OCI-M2 (cell line): ENCODE measurements around the gene PTGER1.
"Not testable (repeated sequence)": the region's sequence is repeated elsewhere in the genome, so short reads cannot be mapped to it uniquely, and the experiment has no call there.

ENCODE experiments used
- DNase-seq: peaks from one replicate; lab custom pipeline; 2025; ENCODE audit not compliant: unreplicated experiment; lab: John Stamatoyannopoulos, UW

Gene PTGER1, protein sequence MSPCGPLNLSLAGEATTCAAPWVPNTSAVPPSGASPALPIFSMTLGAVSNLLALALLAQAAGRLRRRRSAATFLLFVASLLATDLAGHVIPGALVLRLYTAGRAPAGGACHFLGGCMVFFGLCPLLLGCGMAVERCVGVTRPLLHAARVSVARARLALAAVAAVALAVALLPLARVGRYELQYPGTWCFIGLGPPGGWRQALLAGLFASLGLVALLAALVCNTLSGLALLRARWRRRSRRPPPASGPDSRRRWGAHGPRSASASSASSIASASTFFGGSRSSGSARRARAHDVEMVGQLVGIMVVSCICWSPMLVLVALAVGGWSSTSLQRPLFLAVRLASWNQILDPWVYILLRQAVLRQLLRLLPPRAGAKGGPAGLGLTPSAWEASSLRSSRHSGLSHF

DNA sequence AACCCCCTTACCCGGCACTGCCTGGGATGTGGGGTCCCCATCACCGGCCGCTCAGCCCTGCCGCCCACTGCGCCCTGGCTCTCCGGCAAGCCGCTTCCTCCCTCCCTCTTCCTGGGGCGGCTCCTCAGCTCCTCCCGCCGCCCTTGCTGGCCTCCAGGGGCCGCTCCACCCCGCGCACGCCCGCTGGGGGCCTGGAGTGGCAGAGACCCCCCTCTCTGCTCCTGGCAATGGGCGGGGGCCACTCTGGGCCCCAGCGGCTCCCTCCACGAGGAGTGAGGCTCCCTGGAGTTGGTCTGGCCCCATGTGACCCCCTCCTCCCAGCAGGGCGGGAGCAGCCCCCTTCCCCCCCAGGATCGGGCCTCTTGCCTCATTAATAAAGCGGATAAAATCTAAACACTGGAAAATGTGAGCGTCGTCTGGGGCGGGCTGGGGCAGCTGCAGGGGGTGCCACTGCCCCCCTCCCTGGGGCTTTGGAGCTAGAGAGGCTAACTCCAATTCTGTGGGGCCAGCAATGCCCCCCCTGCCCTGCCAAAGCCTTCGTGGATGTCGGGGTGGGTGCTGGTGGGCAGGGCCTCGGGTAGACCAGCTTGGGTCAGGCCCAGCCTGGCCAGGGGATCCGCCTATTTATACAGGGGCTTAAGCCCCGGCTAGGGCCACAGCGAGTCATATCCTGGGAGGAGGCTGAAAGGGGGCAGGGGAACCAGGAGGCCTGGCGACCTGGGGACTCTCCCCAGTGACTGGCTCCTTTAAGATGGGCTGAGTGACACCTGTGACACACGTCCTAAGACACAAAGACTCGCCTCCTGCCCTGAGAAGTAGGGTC, at the start of gene PTGER1:
Gene PTGER1 (minus strand): TSS at position 104 of the 823 bp plus-strand sequence. CDS start 1,034 bp downstream, outside the sequence.
- no peak for DNase-seq

DNA sequence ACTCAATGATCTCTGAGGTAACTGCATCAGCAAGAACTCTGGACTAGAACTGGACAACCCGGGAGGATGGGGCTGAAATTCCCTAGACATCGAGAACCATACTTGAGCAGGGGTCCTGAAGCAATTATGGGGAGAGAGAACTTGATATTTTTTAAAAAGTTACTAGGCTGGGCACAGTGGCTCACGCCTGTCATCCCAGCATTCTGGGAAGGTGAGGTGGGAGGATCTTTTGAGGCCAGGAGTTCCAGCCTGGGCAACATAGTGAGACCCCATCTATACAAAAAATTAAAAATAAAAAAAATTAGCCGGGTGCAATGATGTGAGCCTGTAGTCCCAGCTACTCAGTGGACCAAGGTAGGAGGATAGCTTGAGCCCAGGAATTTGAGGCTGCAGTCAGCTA, 45.4 kb upstream of the PTGER1 start:
- DNase-seq, result no peak

DNA sequence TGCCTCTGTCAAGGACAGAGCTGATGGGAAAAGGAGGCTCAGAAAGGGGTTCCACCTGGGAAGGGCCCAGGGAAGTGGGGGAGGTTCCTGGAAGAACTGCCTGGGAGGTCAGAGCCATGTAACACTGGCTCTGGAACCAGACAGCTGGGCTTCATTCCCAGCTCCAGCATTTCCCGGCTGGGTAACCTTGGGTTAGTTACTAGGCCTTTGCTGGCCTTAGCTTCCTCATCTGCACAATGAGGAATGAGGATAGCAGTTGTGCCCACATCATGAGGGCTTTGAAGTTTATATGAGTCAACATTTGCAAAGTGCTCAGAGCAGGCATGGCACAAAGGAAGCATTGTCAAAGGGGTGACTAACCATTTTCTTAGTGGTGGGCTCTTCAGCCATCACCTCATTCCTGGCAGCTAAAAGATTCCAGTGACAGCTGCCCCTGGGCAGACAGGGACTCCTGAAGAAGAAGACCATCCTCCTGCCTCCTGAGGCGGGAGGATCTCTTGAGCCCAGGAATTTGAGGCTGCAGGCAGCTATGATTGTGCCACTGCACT, 44.8 kb upstream of the PTGER1 start:
- DNase-seq, result no peak

DNA sequence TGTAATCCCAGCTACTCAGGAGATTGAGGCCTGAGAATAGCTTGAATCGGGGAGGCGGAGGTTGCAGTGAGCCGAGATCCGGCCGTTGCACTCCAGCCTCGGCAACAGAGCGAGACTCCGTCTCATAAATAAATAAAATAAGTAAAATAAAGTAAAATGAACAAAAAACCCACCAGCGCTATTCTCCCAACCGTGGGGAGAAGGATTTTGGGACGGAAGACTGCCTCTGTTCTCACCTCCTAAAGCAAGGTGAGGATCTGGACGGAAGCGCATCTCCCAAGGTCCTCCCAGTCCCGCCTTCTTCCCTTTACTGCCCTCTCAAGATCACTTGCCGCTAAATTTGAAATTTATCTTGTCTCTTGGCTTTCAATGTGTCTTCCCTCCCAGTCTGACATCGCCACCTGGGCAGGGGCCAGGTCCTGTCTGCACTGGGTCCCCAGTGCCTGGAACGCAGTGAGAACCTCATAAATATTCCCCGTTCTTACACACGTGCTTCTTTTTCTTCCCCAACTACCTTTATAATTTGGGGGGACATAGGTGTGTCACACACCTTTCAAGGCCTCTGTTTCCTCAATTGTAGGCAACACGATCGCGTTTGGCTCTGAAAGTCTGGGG, 44.2 kb upstream of the PTGER1 start:
- DNase-seq, result no peak

DNA sequence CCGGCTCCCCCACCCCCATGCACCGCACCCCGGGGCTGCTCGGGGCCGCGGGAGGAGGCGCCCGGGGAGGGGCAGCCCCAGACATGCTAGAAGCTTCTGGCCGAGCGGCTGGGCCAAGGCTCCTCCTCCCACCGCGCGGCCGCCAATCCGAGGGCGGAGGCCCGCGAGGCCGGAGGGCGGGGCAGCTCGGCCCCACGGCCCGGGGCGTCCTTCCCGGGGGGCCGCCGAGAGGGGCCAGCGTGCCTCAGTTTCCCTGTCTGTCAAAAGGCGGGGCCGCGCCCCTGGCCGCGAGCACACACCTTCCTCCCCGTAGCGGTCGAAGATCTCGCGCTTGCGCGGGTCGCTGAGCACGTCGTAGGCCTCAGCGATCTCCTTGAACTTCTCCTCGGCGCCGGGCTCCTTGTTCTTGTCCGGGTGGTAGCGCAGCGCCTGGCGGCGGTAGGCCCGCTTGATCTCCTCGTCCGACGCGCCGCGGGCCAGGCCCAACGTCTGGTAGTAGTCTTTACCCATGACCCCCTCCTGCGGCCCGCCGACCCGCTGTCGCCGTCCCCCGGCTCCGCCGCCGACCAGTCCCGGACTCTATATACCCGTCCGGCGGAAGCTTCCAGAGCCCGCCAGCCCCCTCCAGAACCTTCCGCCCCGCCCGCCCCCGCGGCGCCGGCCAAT, 42.8 kb upstream of the PTGER1 start, which contains the start of gene DNAJB1:
Gene DNAJB1 (minus strand): TSS at position 558 of the 666 bp plus-strand sequence. CDS start 48 bp downstream, at position 510.
- no peak for DNase-seq

DNA sequence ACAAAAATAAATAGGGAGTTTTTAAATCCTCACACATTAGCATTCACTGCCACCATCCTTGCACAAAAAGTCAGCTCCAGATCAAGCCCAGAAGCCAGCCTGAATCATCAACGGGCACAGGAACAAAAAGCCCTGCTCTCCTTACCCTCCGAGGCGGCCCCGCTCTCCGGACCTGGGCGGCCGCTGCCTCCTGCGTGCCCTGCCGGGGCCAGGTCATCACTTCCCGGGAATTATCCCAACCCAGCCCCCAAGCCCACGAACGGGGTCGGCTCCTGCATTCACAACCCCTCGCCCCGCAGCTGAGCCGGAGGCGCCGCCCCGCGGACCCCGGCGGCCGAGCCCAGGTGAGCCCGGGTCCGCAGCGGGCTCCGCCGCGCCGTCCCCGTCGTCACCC, 42.3 kb upstream of the PTGER1 start:
- DNase-seq, result no peak

DNA sequence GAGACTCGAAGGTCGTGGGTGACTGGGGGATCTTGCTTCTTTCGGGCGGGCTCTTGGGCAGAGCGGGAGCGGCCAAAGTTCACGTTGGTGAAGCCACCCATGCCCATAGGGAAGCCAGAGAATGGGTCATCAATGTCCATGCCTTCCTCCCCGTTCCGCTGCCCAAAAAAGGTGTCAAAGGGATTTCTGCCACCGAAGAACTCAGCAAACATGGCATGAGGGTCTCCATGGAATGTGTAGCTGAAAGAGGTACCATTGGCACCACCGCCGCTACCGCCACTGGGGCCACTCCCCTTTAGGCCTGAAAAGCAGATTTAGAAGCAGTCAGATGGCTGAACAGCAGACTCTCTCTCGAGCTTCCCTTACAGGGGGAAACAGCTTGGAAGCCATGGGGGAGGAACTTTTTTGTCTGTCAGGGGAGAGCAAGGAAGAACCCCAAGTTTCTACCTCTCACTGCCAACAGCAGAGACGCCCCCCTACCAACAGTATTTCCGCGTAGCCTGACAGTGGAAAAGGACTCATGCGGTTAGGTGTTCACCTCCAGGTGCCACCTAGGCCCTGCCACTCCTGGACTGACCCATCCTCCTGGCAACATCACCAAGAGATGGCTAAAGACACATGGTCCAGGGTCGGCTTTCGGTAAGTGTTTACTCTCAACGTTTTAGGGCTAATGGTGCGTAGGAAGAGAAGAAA, 41.7 kb upstream of the PTGER1 start:
- DNase-seq, result no peak

DNA sequence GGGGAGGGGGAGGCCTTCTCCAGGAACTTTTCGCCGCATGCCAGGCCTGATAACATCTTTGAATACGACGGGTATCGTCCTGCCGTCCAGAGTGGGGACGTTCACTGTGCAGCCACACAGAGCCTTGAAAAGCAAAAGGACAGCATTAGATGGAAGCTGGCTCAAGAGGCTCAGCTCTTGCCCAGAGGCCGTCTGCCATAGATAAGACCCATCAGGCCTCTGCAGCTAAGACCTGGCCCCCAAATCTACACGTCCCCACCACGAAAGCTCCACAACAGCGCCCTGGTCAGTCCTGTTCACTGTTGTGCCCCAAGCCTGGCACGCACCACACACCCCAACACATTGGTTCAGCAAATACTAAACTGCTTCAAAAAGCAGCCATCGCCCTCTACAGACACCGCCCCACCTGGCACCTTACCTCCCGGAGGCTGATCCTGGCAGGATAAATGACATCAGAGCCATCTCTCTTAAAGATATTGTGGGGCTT, 40.9 kb upstream of the PTGER1 start:
- no peak for DNase-seq

DNA sequence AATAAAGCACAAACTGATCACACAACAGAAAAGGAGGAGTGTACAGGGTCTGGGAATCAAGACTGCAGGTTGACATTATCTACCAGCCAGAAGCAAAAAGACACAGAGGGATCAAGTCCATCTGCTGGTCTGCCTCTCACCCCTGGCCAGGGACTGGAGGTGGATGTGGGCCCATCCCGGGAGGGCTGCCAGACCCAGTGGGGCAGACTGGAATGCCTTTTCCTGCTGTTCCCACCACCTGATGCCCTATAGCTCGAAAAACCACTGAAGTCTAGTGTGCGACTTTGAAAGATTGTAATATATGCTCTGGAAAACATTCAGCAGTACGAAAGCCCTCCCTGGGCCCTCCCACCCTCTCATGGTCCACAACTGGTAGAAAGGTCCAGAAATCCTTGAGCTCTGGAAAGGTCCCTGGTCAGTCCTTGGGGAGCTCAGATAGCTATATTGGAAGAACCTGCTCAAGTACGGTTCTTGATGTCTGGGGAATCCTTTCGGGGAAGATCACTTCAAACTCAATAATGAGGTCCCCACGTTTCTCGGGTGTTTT, 40.4 kb upstream of the PTGER1 start:
- no peak for DNase-seq

DNA sequence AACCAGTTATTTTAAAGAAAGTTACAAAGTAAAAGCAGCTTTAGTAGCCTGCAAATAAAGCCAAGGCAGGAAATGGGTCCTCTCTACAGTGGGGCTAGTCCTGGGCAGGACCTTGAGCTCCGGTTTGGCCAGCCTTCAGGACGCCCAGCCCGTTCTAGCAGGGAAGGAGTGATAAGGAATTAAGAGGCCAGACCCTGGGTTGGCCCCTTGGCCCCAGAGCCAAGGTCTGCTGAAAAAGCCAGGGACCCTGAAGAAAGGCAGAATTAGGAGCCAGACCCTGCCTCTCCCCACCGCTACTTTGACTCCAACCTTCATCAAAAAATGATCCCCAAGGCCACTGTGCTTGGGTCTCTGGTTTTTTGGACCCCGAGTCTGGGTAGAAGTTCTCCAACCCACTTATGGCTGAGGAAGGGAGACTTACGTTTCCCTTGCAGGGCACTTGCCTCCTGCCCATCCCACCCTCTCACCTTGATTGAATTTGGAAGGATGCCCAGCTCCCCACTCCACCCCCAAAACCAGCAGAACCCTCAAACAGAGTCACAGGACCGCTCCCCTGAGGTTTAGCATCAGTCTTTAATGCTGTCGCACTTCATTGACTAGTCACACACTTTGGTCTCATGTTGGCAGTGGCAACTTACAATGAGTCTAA, 39.2 kb upstream of the PTGER1 start:
- no peak for DNase-seq

DNA sequence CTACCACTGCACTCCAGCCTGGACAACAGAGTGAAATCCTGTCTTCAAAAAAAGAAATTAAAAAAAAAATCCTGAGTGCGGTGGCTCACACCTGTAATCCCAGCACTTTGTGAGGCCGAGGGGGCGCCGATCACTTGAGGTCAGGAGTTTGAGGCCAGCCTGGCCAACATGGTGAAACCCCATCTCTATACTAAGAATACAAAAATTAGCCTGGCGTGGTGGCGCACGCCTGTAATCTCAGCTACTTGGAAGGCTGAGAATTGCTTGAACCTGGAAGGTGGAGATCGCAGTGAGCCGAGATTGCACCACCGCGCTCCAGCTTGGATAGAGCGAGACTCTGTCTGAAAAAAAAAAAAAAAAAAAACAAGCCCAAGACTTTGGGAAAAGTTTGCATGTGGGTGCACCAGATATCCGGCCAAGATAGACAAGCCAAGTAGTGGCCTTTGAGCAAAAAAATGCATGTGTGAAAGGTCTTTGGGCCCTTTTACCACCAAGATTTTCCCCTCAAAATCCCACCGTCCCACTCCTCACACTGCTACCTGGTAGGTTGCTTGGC, 37.3 kb upstream of the PTGER1 start:
- DNase-seq, result no peak

DNA sequence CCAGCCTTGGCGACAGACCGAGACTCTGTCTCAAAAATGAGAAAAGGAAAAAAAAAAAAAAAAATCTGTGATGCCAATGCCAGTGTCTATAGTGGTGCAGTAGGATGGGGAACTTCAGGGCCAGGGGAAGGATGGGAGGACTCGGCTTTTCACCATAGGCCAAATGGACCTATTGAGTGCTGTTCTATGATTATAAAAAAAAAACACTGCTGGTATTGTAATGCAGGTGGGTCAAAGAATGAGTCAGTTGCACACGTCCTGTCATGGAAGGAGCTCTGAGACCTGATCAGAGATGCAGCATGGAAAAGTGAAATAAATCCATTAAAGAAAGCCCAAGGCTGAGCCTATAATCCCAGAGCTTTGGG, 36.1 kb upstream of the PTGER1 start:
- no peak for DNase-seq

DNA sequence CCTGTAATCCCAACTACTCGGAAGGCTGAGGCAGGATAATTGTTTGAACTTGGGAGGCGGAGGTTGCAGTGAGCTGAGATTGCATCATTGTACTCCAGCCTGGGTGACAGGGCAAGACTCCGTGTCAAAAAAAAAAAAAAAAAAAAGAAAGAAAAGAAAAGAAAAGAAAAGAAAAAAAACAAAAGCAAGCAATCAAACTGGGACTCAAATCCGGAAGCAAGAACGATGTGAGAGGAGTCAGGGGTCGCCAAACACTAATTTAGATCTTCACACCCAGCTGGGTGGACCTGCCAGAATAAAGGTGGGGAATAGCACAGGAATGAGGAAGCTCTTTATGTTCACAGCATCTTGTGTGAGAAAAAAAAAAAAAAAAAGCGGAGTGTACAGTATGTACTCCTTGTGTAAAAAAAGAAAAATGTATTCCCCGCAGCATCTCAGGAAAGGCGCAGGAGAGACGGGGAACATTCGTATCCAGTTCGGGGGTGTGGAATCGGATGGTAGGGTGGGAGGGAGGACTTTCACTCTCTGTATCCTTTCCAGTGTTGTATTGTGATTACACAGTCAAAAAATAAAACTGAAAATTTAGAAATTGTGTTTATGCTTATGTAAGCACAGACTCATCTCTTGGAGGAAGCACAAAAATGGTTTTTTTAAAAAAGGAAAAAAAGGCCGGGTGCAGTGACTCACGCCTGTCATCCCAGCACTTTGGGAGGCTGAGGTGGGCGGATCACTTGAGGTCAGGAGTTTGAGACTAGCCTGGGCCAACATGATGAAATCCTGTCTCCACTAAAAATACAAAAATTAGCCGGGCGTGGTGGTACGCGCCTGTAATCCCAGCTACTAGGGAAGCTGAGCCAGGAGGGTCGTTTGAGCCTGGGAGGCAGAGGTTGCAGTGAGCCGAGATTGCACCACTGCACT, 35.4 kb upstream of the PTGER1 start:
- DNase-seq, result no peak

DNA sequence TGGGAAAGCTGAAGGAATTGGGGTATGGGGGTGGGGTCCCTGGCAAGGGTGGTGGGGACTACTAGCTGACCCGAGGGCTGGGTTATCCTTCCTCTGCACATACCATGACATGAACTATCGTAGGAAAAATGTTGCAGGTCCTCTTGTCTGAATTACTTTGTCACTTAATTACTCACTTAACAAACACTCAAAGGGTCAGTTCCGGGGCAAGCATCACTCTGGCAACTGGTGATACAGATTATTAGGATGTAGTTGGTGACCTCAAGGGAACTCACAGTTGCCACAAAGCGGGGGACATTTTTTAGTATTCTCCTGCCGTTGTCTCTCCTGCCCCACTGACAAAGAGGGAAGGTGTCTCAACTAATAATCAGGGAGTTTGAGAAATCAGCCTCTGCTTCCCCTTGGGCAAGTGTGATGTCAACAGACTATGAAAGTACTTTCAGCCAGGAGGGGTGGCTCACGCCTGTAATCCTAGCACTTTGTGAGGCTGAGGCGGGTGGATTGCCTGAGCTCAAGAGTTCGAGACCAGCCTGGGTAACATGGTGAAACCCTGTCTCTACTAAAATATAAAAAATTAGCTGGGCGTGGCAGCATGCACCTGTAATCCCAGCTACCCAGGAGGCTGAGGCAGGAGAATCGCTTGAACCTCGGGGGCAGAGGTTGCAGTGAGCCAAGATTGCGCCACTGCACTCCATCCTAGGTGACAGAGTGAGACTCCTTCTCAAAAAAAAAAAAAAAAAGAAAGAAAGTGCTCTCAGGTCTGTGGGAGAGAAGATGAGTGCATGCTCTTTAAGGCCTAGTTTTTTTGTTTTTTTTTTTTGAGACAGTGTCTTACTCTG, 32.8 kb upstream of the PTGER1 start:
- DNase-seq, result no peak

DNA sequence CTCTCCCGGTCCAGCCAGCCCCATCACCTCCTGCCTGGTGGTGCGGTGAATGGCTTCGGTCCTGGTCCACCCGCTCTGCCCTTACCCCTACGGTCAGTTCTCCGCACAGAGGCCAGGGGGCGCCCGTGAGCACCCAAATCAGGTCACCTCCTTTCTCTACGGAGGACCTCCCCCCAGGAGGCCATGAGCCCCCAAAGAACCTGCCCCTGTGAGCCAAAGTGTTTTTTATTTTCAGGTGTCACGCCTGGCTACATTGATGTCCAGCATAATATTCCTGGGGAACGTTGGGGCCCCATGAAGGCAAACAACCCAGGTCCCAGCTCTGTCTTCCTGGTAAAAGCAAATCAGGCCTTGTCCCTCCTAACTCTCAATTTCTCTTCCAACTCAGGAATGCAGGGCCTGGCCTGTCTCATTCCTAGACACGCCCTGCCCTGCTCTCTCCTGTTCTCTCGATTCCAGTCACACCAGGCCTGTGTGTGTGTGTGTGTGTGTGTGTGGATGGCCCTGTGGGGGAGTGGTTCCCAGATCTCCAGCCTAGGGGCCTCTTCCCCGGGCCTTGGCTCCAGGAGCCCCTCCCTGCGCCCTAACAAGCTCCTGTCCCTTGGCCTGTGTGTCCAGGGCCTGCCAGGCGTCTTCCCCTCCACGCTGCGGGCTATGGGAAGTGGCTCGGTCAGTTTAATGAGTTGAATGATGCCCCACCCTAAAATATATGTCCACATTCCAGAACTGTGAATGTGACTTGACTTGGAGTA, 30.5 kb upstream of the PTGER1 start:
- no peak for DNase-seq

DNA sequence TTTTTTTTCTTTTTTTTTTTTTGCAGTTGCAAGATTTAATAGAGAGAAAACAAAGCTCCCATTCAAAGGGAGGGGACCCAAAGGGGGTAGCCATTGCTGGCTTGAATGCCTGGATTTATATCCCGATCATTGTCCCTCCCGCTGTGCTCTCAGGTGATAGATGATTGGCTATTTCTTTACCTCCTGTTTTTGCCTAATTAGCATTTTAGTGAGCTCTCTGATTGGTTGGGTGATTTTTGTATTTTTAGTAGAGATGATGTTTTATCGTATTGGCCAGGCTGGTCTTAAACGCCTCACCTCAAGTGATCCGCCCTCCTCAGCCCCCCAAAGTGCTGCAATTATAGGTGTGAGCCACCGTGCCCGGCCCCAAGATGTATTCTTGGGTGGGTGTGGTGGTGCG, 29.4 kb upstream of the PTGER1 start:
- DNase-seq, result not testable (repeated sequence)
